Neural progenitor cell (in vitro differentiated cells): ENCODE results near the gene ZNF800. TPM values are rescaled to one million over a fixed set of nuclear protein-coding genes. Genes with fewer than 3 reads are reported as not detected.

Experiments used
- DNase-seq: peaks from one replicate; pipeline ENCODE4 v3.0.0-alpha.2; 2016; ENCODE audit warnings: low spot score
- H2AFZ ChIP-seq: fragments of 200-600 bp; sonication (generic); replicated peaks from 2 replicates; pipeline ENCODE4 v1.6.1; 2016; ENCODE audit warnings: antibody characterized with exemption
- H3F3A ChIP-seq: fragments of 200-600 bp; sonication (generic); 2 replicates; pipeline ENCODE4 v1.6.1; 2016; ENCODE audit warnings: antibody characterized with exemption, low read depth
- H3K27ac ChIP-seq: fragments of 200-600 bp; sonication (generic); 2 replicates; pipeline ENCODE4 v1.5.1; 2016; ENCODE audit warnings: mild to moderate bottlenecking
- H3K27me3 ChIP-seq: fragments of 200-600 bp; sonication (generic); 2 replicates; pipeline ENCODE4 v1.6.1; 2016; ENCODE audit warnings: mild to moderate bottlenecking, moderate library complexity
- H3K36me3 ChIP-seq: fragments of 200-600 bp; sonication (generic); 2 replicates; pipeline ENCODE4 v1.5.1; 2016
- H3K4me1 ChIP-seq: fragments of 200-600 bp; sonication (generic); 2 replicates; pipeline ENCODE4 v1.6.1; 2016; ENCODE audit warnings: mixed run types
- H3K4me2 ChIP-seq: fragments of 200-600 bp; sonication (generic); 2 replicates; pipeline ENCODE4 v1.6.1; 2016
- H3K4me3 ChIP-seq: fragments of 200-600 bp; sonication (generic); 2 replicates; pipeline ENCODE4 v1.5.1; 2016
- H3K79me2 ChIP-seq: fragments of 200-600 bp; sonication (generic); 2 replicates; pipeline ENCODE4 v1.6.1; 2016; ENCODE audit warnings: low read depth
- H3K9ac ChIP-seq: fragments of 200-600 bp; sonication (generic); 2 replicates; pipeline ENCODE4 v1.6.1; 2016
- H3K9me3 ChIP-seq: fragments of 200-600 bp; sonication (generic); 2 replicates; pipeline ENCODE4 v1.5.1; 2016; ENCODE audit warnings: low read depth
- H4K20me1 ChIP-seq: fragments of 200-600 bp; sonication (generic); 2 replicates; pipeline ENCODE4 v1.6.1; 2016; ENCODE audit warnings: low read depth
- H3K27ac Mint-ChIP-seq: 3 replicates; pipeline ENCODE4 v1.8.0; 2021; ENCODE audit warnings: mixed read lengths
- H3K27me3 Mint-ChIP-seq: 2 replicates; pipeline ENCODE4 v1.8.0; 2022; ENCODE audit warnings: low read depth, mild to moderate bottlenecking, inconsistent platforms, moderate library complexity, mixed read lengths; ENCODE audit not compliant: insufficient read depth
- H3K36me3 Mint-ChIP-seq: 3 replicates; pipeline ENCODE4 v1.8.0; 2021; ENCODE audit warnings: mixed read lengths
- H3K4me1 Mint-ChIP-seq: 3 replicates; pipeline ENCODE4 v1.8.0; 2021; ENCODE audit warnings: mixed read lengths
- H3K4me3 Mint-ChIP-seq: 3 replicates; pipeline ENCODE4 v1.8.0; 2021; ENCODE audit warnings: mild to moderate bottlenecking, moderate library complexity, mixed read lengths
- H3K9me3 Mint-ChIP-seq: 3 replicates; pipeline ENCODE4 v1.8.0; 2020; ENCODE audit warnings: mixed read lengths
- CTCF ChIP-seq: fragments of 200-600 bp; sonication (generic); IDR thresholded peaks from 2 replicates; pipeline ENCODE4 v1.5.1; 2017; ENCODE audit warnings: antibody characterized with exemption, mild to moderate bottlenecking
- EZH2 ChIP-seq: fragments of 200-600 bp; sonication (generic); IDR thresholded peaks from 2 replicates; pipeline ENCODE4 v1.6.1; 2017; ENCODE audit warnings: antibody characterized with exemption, mild to moderate bottlenecking, moderate library complexity
- EZH2phosphoT487 ChIP-seq: fragments of 200-600 bp; sonication (generic); IDR thresholded peaks from 2 replicates; pipeline ENCODE4 v1.6.1; 2017; ENCODE audit warnings: antibody characterized with exemption
- total RNA-seq: library from RNA; depleted of rRNA; stranded (reverse); fragments of >200 nt; gene quantifications from 2 replicates; pipeline ENCODE4 v1.2.3, GENCODE V29; 2015; ENCODE audit warnings: low replicate concordance

The ZNF800 gene
- total RNA-seq, 1 donor from 2014 or later = 26.0 TPM

- Histone ChIP-seq H3K4me2 (no peak overlapping the region), H3K27me3 (no peaks in the 10 kb centered on the region), H3K9me3 (no peaks in the 10 kb centered on the region), H4K20me1 (no peaks in the 10 kb centered on the region), H3K27ac (no peak overlapping the region), H3K79me2 (no peaks in the 10 kb centered on the region), H3K9ac (no peak overlapping the region), H3F3A (no peaks in the 10 kb centered on the region), H3K4me1 (no peaks in the 10 kb centered on the region), H3K4me3 (no peak overlapping the region), H2AFZ (no peak overlapping the region), H3K36me3 (no peaks in the 10 kb centered on the region)
- Mint-ChIP-seq H3K36me3 (no peaks in the 10 kb centered on the region), H3K27ac (no peak overlapping the region), H3K27me3 (peaks cover 2% of the 10 kb centered on the region), H3K4me1 (no peaks in the 10 kb centered on the region), H3K9me3 (no peaks in the 10 kb centered on the region), H3K4me3 (no peak overlapping the region)
- no peak for DNase-seq
- TF ChIP-seq EZH2 = no peak
- TF ChIP-seq CTCF = no peak
- no peak for TF ChIP-seq EZH2phosphoT487
Measured at GRCh38 chr7:127418459-127418858, 26.0 kb upstream of the ZNF800 start.

GRCh38 chr7:127417346-127417745, 24.8 kb upstream of the ZNF800 start:
- Histone ChIP-seq H2AFZ (no peak overlapping the region), H3K36me3 (no peaks in the 10 kb centered on the region), H3K27me3 (peaks cover 10% of the 10 kb centered on the region), H3K27ac (no peak overlapping the region), H3F3A (no peaks in the 10 kb centered on the region), H3K9me3 (no peaks in the 10 kb centered on the region), H4K20me1 (no peaks in the 10 kb centered on the region), H3K4me2 (no peak overlapping the region), H3K4me1 (no peaks in the 10 kb centered on the region), H3K79me2 (no peaks in the 10 kb centered on the region), H3K4me3 (no peak overlapping the region), H3K9ac (no peak overlapping the region)
- Mint-ChIP-seq H3K27ac (no peak overlapping the region), H3K27me3 (peaks cover 2% of the 10 kb centered on the region), H3K4me1 (no peaks in the 10 kb centered on the region), H3K4me3 (no peak overlapping the region), H3K36me3 (no peaks in the 10 kb centered on the region), H3K9me3 (no peaks in the 10 kb centered on the region)
- DNase-seq = no peak
- TF ChIP-seq EZH2 (no peak), CTCF (no peak), EZH2phosphoT487 (no peak)

- H2AFZ ChIP-seq = no peak overlapping the region
- no peak overlapping the region for H3K9ac ChIP-seq
- no peaks in the 10 kb centered on the region for H4K20me1 ChIP-seq
- no peaks in the 10 kb centered on the region for H3K4me1 ChIP-seq
- H3K4me1 Mint-ChIP-seq = no peaks in the 10 kb centered on the region
- H3K27ac Mint-ChIP-seq = no peak overlapping the region
- H3K27ac ChIP-seq = no peak overlapping the region
- H3K9me3 Mint-ChIP-seq = no peaks in the 10 kb centered on the region
- no peak overlapping the region for H3K4me3 ChIP-seq
- H3K79me2 ChIP-seq = no peaks in the 10 kb centered on the region
- no peaks in the 10 kb centered on the region for H3K36me3 ChIP-seq
- H3F3A ChIP-seq = no peaks in the 10 kb centered on the region
- no peaks in the 10 kb centered on the region for H3K36me3 Mint-ChIP-seq
- H3K4me3 Mint-ChIP-seq = no peak overlapping the region
- no peak for DNase-seq
- peaks cover 2% of the 10 kb centered on the region for H3K27me3 Mint-ChIP-seq
- TF ChIP-seq EZH2 (no peak), EZH2phosphoT487 (no peak), CTCF (no peak)
- no peaks in the 10 kb centered on the region for H3K9me3 ChIP-seq
- peaks cover 24% of the 10 kb centered on the region for H3K27me3 ChIP-seq
- H3K4me2 ChIP-seq = no peak overlapping the region
Measured at GRCh38 chr7:127415060-127415742, 22.7 kb upstream of the ZNF800 start.
